ENCODE results near the gene SAMD11. TPM values are rescaled to one million over a fixed set of nuclear protein-coding genes. Genes with fewer than 3 reads are reported as not detected.
"Not testable (repeated sequence)": the region's sequence is repeated elsewhere in the genome, so short reads cannot be mapped to it uniquely, and the experiment has no call there.

The SAMD11 gene, protein sequence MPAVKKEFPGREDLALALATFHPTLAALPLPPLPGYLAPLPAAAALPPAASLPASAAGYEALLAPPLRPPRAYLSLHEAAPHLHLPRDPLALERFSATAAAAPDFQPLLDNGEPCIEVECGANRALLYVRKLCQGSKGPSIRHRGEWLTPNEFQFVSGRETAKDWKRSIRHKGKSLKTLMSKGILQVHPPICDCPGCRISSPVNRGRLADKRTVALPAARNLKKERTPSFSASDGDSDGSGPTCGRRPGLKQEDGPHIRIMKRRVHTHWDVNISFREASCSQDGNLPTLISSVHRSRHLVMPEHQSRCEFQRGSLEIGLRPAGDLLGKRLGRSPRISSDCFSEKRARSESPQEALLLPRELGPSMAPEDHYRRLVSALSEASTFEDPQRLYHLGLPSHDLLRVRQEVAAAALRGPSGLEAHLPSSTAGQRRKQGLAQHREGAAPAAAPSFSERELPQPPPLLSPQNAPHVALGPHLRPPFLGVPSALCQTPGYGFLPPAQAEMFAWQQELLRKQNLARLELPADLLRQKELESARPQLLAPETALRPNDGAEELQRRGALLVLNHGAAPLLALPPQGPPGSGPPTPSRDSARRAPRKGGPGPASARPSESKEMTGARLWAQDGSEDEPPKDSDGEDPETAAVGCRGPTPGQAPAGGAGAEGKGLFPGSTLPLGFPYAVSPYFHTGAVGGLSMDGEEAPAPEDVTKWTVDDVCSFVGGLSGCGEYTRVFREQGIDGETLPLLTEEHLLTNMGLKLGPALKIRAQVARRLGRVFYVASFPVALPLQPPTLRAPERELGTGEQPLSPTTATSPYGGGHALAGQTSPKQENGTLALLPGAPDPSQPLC
- 0.81 TPM for polyA plus RNA-seq (2013, experiment 1 of 2; ENCODE audit: insufficient read length)
- polyA plus RNA-seq (2013, experiment 2 of 2; ENCODE audit: insufficient read length): 0.70 TPM

GRCh38 chr1:923131-923990 lies at the start of gene SAMD11:
Gene SAMD11 (plus strand): TSS chr1:923923. CDS start chr1:924432, 509 bp downstream.
- DNase-seq: peak; percentile 89

DNA sequence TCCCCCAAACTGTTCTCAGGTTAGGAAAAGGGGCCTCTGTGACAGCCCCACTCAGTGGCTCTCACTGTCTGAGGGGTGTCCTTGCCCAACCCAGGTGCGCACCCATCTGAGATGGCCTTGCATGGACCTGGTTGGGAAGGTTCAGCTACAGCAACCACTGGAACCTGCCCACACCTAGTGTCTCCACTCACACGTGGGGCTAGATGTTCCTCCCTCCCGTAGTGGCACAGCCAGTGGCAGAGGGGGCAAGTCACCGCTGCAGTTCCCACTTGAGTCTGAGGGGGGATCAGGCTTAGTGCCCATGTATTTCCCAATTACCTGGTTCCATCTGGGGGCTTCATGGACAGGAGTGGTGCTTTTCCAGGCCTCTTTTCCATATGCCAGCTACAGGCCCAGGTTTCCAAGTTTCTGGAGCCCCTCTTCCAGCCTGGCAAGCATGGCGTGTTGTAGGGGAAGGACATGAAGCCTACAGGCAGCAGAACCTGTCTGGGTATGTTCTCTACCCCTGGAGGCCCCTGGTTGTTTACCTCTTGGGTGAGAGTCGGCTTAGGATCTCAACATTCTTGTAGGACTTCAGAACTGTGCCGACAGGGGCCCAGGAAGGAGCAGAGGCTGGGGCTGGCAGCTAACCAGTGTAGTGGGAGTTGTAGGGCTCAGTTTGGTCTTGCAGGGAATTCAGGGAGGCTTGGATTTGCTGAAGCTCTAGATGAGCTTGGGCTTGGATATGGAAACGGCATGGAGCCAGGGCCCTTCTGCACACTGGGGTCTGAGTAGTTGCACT lies 47.1 kb upstream of the SAMD11 start:
- DNase-seq: not testable (repeated sequence)

DNA sequence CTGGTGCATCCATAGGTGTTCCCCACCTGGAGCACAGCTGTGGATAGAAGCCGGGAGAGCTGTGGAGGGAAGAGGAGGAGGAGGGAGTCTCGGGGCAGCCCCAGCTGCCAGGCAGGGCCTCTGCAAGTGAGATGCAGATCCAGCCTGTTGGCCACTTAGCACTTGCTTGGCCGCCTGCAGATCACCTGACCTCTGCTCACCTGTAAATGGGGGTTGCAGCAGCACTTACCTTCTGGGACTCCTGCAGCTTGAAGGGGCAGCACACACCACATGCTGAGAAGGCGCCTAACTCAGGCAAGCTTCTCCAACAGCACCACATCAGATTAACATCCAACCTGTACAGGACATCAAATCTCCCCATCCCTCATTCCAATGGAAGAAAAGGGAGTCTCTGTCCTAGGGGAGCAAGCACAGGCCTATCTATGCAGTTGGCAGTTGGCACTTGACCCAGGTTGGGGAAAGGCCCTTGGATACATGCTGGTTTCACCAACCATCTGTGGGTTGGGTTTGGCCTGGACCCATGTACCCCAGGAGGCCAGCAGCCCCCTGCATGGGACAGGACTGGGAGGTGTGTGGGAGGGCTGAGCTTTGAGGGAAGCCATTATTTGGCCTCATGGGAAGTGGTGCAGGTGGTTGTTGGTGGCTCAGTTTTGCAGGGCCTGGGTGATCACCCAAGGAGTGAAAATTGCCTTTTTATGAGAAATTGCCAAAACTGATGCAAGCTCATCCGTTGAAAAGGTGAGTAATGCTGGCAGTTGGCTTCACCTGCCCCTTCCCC lies 46.3 kb upstream of the SAMD11 start:
- not testable (repeated sequence) for DNase-seq

DNA sequence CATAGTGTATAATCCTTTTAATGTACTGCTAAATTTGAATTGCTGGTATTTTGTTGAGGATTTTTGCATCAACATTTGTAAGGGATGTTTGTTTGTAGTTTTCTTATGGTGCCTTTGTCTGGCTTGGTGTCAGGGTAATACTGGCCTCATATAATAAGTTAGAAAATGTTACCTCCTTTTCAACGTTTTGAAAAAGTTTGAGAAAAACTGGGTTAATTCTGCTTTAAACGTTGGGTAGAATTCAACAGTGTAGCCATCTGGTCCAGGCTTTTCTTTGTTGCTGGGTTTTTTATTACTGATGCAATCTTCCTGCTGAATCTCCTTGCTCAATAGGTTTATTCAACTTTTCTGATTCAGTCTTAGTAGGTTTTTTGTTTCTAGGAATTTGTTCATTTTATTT lies 43.2 kb upstream of the SAMD11 start:
- not testable (repeated sequence) for DNase-seq

- DNase-seq: not testable (repeated sequence)
Measured at GRCh38 chr1:880915-881314, 42.8 kb upstream of the SAMD11 start.

DNA sequence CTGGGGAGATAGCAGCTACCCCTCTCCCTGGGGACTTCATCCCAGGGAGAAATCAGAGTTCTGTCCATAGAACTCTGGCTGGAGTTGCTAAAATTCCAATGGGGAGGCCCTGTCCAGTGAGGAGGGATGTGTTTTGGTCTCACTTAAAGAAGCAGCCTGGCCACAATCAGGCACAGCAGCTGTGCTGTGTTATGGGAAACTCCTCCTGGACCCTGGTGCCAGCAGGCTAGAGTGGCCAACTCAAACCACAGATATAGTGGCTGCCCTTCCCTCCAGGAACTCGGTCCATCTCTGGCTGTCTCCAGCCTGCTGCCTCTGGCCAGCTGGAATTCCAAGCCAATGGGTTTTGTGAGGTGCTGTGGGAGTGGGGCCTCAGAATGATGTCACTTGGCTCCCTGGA lies 37.4 kb upstream of the SAMD11 start:
- no peak for DNase-seq

DNA sequence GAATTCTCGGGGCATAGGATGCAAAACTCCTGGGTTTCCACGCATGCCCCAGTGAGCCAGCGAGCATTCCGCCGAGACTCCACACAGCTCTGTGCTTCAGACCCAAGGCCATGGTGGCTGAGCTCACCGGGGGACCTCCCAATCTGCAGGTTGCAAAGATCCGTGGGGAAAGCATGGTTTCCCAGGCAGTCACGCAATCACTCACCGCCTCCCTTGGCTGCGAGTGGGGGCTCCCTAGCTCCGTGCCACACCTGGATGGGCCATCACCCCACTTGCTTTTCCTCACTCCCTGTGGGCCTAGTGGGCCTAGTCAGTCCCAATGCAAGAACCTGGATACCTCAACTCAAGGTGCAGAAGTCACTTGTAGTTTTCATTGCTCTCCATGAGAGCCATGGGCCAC lies 37.0 kb upstream of the SAMD11 start:
- no peak for DNase-seq

DNA sequence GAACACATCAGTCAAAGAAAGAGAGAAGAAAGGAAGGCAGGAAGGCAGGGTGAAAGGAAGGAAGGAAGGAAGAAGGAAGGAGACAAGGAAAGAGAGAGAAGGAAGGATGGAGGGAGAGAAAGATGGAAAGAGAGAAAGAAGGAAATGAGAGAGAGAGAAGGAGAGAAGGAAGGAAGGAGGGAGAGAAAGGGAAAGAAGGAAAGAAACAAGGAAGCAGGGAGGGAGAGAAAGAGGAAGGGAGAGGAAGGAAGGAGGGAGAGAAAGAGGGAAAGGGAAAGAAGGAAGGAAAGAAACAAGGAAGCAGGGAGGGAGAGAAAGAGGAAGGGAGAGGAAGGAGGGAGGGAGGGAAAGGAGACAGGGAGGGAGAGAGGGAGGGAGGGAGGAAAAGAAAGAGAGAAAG lies 35.4 kb upstream of the SAMD11 start:
- no peak for DNase-seq

DNA sequence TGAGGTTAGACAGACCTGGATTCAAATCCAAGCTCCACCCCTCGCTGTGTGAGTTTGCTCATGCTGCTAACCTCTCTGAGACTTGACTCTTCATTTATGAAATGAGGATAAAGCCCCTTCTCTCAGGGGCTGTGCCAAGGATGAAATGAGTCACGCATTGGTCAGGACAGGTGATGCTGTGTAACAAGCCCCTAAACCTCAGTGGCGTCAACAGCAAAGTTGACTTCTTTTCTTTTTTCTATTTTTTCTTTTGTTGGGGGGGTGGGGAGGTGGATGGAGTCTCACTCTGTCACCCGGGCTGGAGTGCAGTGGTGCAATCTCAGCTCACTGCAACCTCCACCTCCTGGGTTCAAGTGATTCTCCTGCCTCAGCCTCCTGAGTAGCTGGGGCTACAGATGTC lies 33.9 kb upstream of the SAMD11 start:
- not testable (repeated sequence) for DNase-seq

- DNase-seq: not testable (repeated sequence)
Measured at GRCh38 chr1:890234-890633, 33.5 kb upstream of the SAMD11 start.

DNA sequence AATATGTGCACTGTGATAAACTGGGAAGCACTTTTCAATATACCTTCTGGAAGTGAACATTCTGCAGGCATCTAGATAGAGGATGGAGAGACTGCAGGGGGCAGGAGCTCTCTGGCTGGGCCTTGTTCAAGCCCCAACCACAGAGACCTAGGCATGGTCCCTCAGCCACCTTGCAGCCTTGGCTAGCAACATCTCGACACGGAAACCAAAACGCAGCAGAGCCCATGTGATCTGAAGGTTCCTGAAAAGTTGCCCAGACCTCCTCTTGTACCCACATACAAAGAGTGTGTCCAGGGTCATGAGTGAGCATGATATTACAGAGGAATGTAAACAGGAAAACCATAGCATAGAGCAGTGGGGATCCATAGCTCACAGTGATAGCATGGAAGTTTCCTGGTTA lies 33.1 kb upstream of the SAMD11 start:
- DNase-seq: no peak

DNA sequence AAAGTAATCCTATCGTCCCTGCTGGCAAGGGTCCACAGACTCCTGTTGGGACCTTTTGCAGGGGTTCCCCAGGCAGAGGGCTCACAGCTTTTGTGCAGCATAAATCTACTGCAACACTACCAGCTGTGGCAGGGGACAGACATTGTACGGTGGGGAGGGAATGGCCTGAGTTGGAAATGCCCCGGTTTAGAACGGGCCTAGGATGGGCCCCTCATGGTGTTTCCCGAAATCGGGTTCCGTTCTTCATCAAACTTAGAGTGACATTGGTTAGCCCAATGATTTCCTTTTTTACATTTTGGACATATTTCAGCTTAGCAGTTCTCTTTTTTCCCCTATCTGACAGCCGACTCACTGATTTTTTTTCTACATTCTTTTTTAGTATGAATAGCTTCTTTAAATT lies 26.5 kb upstream of the SAMD11 start:
- DNase-seq: no peak

- not testable (repeated sequence) for DNase-seq
Measured at GRCh38 chr1:897951-898350, 25.8 kb upstream of the SAMD11 start.

- DNase-seq: no peak
Measured at GRCh38 chr1:899636-900317, 23.9 kb upstream of the SAMD11 start.

DNA sequence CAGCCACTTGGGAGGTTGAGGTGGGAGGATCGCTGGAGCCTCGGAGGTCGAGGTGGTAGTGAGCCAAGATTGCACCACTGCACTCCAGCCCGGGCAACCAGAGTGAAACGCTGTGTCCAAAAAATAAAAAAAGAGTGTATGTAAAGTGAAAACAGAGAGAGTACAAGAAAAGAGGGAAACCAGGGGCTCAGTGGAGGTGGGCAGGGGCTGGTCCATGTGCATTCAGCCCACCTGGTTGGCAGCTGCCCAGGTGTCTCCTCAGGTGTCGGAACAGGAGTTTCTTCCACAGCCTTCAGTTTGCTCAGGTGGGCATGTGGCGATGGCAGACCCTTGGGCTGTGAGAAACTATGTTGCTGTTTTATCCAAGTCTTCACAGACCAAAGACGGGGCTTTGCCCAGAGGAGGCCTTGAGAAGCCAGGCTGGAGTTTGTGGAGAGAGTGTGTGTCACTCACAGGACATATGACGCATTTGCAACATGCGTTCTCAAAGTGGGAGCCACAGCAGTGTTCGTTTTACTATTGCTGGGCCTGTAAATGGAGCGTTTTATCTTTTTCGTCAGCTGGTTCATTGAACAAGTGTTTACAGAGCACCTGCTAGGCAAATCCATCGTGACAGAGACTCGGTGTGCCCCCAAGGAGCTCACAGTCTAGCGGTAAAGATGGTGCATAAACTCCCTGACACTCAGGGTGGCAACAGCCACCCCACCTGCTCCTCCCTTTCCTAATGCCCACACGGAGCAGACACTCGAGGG lies 22.4 kb upstream of the SAMD11 start:
- DNase-seq: no peak

DNA sequence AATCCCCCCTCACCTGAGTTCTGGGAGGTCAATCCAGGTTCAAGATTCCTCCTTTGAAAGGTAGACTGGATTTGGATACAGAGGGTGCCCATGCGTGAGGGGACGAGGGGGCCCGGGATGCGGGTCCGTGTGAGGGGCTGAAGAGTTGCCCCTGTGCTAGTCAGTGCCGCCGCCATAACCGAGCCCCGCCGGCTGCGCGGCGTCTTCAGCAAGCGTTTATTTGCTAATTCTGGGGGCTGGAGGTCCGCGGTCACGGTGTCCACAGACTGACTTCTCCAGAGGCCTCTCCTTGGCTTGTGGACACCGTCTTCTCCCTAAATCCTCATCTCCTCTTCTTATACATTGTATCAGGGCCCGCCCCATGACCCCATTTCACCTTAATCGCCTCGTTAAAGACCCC lies 20.9 kb upstream of the SAMD11 start:
- no peak for DNase-seq

- no peak for DNase-seq
Measured at GRCh38 chr1:903305-903704, 20.4 kb upstream of the SAMD11 start.

DNA sequence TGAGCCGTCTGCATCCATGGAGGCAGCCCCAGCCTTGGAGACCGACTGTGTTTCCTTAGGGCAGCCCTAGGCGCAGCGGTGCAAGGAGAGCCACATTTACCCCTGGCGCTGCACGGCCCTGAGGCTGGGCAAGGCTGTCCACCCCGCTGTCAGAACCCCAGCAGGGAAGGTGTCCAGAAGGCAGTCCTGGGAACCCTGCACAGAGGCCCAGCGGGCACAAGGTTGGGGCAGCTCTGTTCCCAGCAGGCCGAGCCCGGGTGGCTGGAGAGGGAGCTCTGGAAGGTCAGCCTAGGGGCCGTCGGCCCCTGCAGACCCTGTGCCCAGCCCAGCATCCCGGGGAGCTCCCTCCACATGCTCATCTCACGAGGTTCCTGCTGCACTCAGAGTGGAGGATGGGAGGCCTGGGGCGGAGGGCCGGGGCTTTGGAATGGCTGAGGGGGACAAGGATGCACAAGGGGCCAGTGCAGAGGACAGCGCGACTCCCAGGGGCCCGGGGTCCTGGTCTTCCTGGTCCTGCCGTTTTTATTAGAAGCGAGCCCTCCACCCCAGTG lies 19.9 kb upstream of the SAMD11 start:
- no peak for DNase-seq

DNA sequence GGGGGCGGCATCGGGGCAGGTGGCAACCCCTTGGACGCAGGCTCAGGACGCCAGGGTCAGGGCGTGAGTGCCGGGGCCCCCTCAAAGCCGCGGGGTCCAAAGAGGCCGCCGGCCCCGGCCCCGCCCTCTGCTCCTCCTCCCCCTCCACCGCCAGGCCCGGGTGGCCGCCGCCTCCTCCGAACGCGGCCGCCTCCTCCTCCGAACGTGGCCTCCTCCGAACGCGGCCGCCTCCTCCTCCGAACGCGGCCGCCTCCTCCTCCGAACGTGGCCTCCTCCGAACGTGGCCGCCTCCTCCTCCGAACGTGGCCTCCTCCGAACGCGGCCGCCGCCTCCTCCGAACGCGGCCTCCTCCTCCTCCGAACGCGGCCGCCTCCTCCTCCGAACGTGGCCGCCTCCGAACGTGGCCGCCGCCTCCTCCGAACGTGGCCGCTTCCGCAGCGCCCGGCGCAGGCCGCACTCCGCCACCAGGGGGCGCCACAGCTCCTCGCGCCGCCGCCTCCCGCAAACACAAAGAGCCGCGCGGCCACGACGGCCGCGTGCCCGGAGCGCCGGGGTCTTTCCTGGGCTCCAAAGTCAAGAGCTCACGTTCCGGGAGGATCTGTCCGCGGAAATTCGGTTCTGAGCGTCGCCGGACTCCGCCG lies 19.3 kb upstream of the SAMD11 start:
- DNase-seq: peak; percentile 77
